ENCODE data around the gene NTHL1.

DNA sequence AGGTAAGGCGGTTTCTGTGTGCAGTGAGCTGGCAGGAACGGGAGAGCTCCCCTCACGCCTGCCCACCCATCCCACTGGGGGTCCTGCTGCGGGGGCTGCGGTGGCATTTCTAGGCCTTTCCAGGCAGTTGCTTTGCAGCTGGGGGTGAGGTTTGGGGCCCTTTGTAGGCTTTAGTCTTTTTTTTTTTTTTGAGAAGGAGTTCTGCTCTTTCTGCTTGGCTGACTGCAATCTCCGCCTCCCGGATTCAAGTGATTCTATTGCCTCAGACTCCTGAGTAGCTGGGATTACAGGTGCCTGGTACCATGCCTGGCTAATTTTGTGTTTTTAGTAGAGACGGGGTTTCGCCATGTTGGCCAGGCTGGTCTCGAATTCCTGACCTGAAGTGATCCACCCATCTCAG, 11.2 kb upstream of the NTHL1 start:
- TF ChIP-seq, protein P1, sequence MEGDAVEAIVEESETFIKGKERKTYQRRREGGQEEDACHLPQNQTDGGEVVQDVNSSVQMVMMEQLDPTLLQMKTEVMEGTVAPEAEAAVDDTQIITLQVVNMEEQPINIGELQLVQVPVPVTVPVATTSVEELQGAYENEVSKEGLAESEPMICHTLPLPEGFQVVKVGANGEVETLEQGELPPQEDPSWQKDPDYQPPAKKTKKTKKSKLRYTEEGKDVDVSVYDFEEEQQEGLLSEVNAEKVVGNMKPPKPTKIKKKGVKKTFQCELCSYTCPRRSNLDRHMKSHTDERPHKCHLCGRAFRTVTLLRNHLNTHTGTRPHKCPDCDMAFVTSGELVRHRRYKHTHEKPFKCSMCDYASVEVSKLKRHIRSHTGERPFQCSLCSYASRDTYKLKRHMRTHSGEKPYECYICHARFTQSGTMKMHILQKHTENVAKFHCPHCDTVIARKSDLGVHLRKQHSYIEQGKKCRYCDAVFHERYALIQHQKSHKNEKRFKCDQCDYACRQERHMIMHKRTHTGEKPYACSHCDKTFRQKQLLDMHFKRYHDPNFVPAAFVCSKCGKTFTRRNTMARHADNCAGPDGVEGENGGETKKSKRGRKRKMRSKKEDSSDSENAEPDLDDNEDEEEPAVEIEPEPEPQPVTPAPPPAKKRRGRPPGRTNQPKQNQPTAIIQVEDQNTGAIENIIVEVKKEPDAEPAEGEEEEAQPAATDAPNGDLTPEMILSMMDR (IDR thresholded peaks at IDR 0.05), result no peak
- TF ChIP-seq, protein P2, sequence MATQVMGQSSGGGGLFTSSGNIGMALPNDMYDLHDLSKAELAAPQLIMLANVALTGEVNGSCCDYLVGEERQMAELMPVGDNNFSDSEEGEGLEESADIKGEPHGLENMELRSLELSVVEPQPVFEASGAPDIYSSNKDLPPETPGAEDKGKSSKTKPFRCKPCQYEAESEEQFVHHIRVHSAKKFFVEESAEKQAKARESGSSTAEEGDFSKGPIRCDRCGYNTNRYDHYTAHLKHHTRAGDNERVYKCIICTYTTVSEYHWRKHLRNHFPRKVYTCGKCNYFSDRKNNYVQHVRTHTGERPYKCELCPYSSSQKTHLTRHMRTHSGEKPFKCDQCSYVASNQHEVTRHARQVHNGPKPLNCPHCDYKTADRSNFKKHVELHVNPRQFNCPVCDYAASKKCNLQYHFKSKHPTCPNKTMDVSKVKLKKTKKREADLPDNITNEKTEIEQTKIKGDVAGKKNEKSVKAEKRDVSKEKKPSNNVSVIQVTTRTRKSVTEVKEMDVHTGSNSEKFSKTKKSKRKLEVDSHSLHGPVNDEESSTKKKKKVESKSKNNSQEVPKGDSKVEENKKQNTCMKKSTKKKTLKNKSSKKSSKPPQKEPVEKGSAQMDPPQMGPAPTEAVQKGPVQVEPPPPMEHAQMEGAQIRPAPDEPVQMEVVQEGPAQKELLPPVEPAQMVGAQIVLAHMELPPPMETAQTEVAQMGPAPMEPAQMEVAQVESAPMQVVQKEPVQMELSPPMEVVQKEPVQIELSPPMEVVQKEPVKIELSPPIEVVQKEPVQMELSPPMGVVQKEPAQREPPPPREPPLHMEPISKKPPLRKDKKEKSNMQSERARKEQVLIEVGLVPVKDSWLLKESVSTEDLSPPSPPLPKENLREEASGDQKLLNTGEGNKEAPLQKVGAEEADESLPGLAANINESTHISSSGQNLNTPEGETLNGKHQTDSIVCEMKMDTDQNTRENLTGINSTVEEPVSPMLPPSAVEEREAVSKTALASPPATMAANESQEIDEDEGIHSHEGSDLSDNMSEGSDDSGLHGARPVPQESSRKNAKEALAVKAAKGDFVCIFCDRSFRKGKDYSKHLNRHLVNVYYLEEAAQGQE (IDR thresholded peaks at IDR 0.05; ENCODE audit: insufficient read depth in 1 of 2, low read depth in 2 of 2, low read length in 1 of 2), result no peak
- no peak for TF ChIP-seq POLR2AphosphoS5 (IDR thresholded peaks at IDR 0.05; ENCODE audit: low read depth, low read length)
